K562 (cell line): ENCODE results near the gene TGFBR3L. TPM values are rescaled to one million over a fixed set of nuclear protein-coding genes. Genes with fewer than 3 reads are reported as not detected.

Experiments
- BCL6 ChIP-seq: fragments of 250-450 bp; sonication (Bioruptor Pico); IDR thresholded peaks from 2 replicates; pipeline ENCODE4 v1.4.0; 2020
- CBFA2T2 ChIP-seq: fragments of 450-650 bp; conservative IDR thresholded peaks from 2 replicates; pipeline ENCODE4 v1.6.1; 2017; ENCODE audit warnings: mild to moderate bottlenecking
- CREB1 ChIP-seq, 2 experiments: sonication (generic) in 1 of 2; formaldehyde crosslinking in 1 of 2; IDR thresholded peaks; 2 replicates each; pipeline versions ENCODE4 v1.6.1 to v1.8.0; 2012 to 2022; ENCODE audit warnings: inconsistent platforms in 1 of 2, mild to moderate bottlenecking in 1 of 2, missing genetic modification reagents in 1 of 2, moderate library complexity in 1 of 2
- ELF1 ChIP-seq: fragments of 200-800 bp; sonication (Bioruptor generic); IDR thresholded peaks from 2 replicates; pipeline ENCODE4 v1.6.1; 2016; ENCODE audit warnings: missing genetic modification characterization, missing compliant biosample characterization
- FOXK1 ChIP-seq: sonication (generic); formaldehyde crosslinking; IDR thresholded peaks from 2 replicates; pipeline ENCODE4 v1.8.0; 2022; ENCODE audit warnings: missing genetic modification reagents, mild to moderate bottlenecking, borderline replicate concordance
- FOXO4 ChIP-seq: fragments of 450-650 bp; formaldehyde crosslinking; IDR thresholded peaks from 2 replicates; pipeline ENCODE4 v1.4.0; 2020; ENCODE audit warnings: mild to moderate bottlenecking, moderate library complexity
- HDAC1 ChIP-seq, 2 experiments: fragments of 450-650 bp; IDR thresholded peaks; 2 replicates each; pipeline ENCODE4 v1.6.1; 2016 to 2017; ENCODE audit warnings: inconsistent platforms in 1 of 2, mild to moderate bottlenecking in 1 of 2, moderate library complexity in 1 of 2
- KAT7 ChIP-seq: sonication (generic); formaldehyde crosslinking; IDR thresholded peaks from 2 replicates; pipeline ENCODE4 v1.8.0; 2022; ENCODE audit warnings: missing genetic modification reagents, mild to moderate bottlenecking, borderline replicate concordance
- MAFG ChIP-seq: fragments of 450-650 bp; conservative IDR thresholded peaks from 2 replicates; pipeline ENCODE4 v1.6.1; 2016; ENCODE audit warnings: missing genetic modification characterization, missing compliant biosample characterization
- NCOA1 ChIP-seq: fragments of 450-650 bp; IDR thresholded peaks from 2 replicates; pipeline ENCODE4 v1.6.1; 2016; ENCODE audit warnings: low read depth
- OTX1 ChIP-seq: fragments of 450-650 bp; formaldehyde crosslinking; IDR thresholded peaks from 2 replicates; pipeline ENCODE4 v1.4.0; 2022; ENCODE audit warnings: mild to moderate bottlenecking
- RB1 ChIP-seq: fragments of 450-650 bp; IDR thresholded peaks from 2 replicates; pipeline ENCODE4 v1.6.1; 2017; ENCODE audit warnings: low read depth, mild to moderate bottlenecking
- SFPQ ChIP-seq: fragments of 200-400 bp; formaldehyde crosslinking; IDR thresholded peaks from 2 replicates; pipeline ENCODE4 v1.6.1; 2017; ENCODE audit warnings: mild to moderate bottlenecking, low read depth, low read length, moderate library complexity
- SP1 ChIP-seq: sonication (generic); formaldehyde crosslinking; IDR thresholded peaks from 2 replicates; pipeline ENCODE4 v1.8.1; 2022; ENCODE audit warnings: mild to moderate bottlenecking, missing genetic modification reagents
- SRSF9 ChIP-seq: fragments of 200-400 bp; formaldehyde crosslinking; IDR thresholded peaks from 2 replicates; pipeline ENCODE4 v1.6.1; 2017; ENCODE audit warnings: low read depth, low read length, borderline replicate concordance
- ZFP36 ChIP-seq: fragments of 150-350 bp; IDR thresholded peaks from 2 replicates; pipeline ENCODE4 v1.6.1; 2018; ENCODE audit warnings: low read length, low read depth; ENCODE audit not compliant: partially characterized antibody
- ZNF174 ChIP-seq: fragments of 250-450 bp; sonication (Bioruptor Pico); IDR thresholded peaks from 2 replicates; pipeline ENCODE4 v1.4.0; 2020; ENCODE audit warnings: mild to moderate bottlenecking
- ZNF217 ChIP-seq: sonication (generic); formaldehyde crosslinking; IDR thresholded peaks from 2 replicates; pipeline ENCODE4 v1.8.0; 2022; ENCODE audit warnings: mild to moderate bottlenecking, missing genetic modification reagents
- ZNF79 ChIP-seq: fragments of 250-450 bp; sonication (Bioruptor Pico); IDR thresholded peaks from 2 replicates; pipeline ENCODE4 v1.4.0; 2020; ENCODE audit warnings: low read depth, mild to moderate bottlenecking, moderate library complexity
- polyA plus RNA-seq, 8 experiments: library from polyadenylated mRNA; depleted of rRNA in 4 of 8; stranded (reverse) in 5 of 8; unstranded in 3 of 8; fragments of >200 nt; fragmentation: Nextera tagmentation in 2 of 8; fragmentation: Illumina TruSeq in 1 of 8; extraction: Ambion mirVana in 2 of 8; extraction: Trizol in 1 of 8; gene quantifications; 2 replicates each; pipeline versions ENCODE4 v1.2.1 to v1.2.3, GENCODE V29; 2011 to 2014; ENCODE audit warnings: inconsistent platforms in 1 of 8, missing spikeins in 1 of 8
- total RNA-seq, 7 experiments: library from RNA; depleted of rRNA in 6 of 7; stranded (reverse); fragments of >200 nt in 6 of 7; fragmentation: Illumina TruSeq in 2 of 7; extraction: Trizol in 2 of 7; gene quantifications; 2 replicates each; pipeline versions ENCODE4 v1.2.1 to v1.2.3, GENCODE V29; 2011 to 2021; ENCODE audit warnings: low replicate concordance in 1 of 7
- TF ChIP-seq, protein P1 (sequence below), 3 experiments: fragments of 200-800 bp in 1 of 3; fragments of 250-450 bp in 1 of 3; fragments of 450-650 bp in 1 of 3; sonication (Bioruptor Pico) in 1 of 3; sonication (Bioruptor generic) in 1 of 3; formaldehyde crosslinking in 1 of 3; IDR thresholded peaks; 2 replicates each; pipeline versions ENCODE4 v1.6.1 to v1.8.0; 2016 to 2022; ENCODE audit warnings: mild to moderate bottlenecking in 2 of 3, missing genetic modification characterization in 2 of 3, missing compliant biosample characterization in 1 of 3, moderate library complexity in 1 of 3
- TF ChIP-seq, protein P2 (sequence below): sonication (generic); formaldehyde crosslinking; IDR thresholded peaks from 2 replicates; pipeline ENCODE4 v1.8.1; 2023; ENCODE audit warnings: mild to moderate bottlenecking, missing genetic modification reagents

Gene TGFBR3L
- total and polyA plus RNA-seq, 9 of the 15 experiments (the other 6 are each of a cell fraction or from before 2014, with no cell fraction given), result not detected

DNA sequence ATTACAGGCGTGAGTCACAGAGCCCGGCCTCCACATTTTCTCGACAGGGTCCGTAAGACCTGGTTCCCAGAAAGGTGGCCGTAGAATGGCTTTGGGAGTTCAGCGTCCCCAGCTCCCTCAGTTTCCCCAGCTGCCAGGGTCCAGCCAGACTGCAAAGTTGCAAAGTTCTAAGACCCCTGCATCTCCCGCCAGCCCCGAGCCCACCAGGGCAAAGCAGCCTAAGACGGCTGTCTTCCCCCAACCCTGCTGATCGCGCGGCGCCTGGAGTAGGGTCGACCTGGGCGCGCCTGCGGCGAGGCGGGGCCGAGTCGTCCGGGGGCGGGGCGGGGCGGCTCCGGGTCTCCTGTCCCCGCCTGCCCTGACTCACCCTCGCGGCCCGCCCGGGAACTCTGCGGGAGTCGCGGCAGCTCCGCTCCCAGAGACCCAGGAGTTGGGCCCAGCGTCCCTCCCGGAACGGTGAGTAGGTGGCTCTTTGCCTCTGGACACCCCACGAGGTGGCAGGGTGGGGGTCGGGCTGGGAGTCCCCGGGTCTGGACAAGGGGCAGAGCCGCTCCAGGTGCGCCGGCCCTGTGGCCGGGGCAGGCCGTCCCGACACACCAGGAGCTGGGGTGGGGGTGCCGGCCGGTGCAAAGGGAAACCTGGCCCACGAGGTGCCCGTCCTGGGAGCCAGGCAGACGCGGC is 26.3 kb upstream of the TGFBR3L start, which contains the start of gene LRRC8E (continued):
- TF ChIP-seq, protein P1, sequence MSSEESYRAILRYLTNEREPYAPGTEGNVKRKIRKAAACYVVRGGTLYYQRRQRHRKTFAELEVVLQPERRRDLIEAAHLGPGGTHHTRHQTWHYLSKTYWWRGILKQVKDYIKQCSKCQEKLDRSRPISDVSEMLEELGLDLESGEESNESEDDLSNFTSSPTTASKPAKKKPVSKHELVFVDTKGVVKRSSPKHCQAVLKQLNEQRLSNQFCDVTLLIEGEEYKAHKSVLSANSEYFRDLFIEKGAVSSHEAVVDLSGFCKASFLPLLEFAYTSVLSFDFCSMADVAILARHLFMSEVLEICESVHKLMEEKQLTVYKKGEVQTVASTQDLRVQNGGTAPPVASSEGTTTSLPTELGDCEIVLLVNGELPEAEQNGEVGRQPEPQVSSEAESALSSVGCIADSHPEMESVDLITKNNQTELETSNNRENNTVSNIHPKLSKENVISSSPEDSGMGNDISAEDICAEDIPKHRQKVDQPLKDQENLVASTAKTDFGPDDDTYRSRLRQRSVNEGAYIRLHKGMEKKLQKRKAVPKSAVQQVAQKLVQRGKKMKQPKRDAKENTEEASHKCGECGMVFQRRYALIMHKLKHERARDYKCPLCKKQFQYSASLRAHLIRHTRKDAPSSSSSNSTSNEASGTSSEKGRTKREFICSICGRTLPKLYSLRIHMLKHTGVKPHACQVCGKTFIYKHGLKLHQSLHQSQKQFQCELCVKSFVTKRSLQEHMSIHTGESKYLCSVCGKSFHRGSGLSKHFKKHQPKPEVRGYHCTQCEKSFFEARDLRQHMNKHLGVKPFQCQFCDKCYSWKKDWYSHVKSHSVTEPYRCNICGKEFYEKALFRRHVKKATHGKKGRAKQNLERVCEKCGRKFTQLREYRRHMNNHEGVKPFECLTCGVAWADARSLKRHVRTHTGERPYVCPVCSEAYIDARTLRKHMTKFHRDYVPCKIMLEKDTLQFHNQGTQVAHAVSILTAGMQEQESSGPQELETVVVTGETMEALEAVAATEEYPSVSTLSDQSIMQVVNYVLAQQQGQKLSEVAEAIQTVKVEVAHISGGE (CRISPR knock-in tag; IDR thresholded peaks at IDR 0.05), result no peak
- TF ChIP-seq NCOA1 (no peak), RB1 (peak; percentile 78), BCL6 (no peak), MAFG (no peak), ZNF174 (no peak), ELF1 (tag) (no peak), SP1 (CRISPR knock-in tag) (no peak), KAT7 (CRISPR knock-in tag) (no peak), SFPQ (no peak), CBFA2T2 (no peak), ZNF217 (CRISPR knock-in tag) (no peak), ZNF79 (CRISPR knock-in tag) (no peak), ZFP36 (no peak), OTX1 (no peak), SRSF9 (no peak), FOXO4 (CRISPR knock-in tag) (no peak), FOXK1 (no peak), CREB1 (IDR thresholded peaks at IDR 0.05) (0 out of 2 replicates have a peak, but pooled peaks have one; percentile 30), CREB1 (CRISPR knock-in tag; IDR thresholded peaks at IDR 0.05) (no peak), HDAC1 (IDR thresholded peaks at IDR 0.05) (peak in 1 of 2 experiments; percentile 49; a peak in 1 of 4 replicates)
- TF ChIP-seq, protein P2, sequence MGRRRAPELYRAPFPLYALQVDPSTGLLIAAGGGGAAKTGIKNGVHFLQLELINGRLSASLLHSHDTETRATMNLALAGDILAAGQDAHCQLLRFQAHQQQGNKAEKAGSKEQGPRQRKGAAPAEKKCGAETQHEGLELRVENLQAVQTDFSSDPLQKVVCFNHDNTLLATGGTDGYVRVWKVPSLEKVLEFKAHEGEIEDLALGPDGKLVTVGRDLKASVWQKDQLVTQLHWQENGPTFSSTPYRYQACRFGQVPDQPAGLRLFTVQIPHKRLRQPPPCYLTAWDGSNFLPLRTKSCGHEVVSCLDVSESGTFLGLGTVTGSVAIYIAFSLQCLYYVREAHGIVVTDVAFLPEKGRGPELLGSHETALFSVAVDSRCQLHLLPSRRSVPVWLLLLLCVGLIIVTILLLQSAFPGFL (CRISPR knock-in tag), result no peak
